CD4-positive, alpha-beta T cell treated with Interleukin-10 for 1 hour (primary cell): ENCODE data around the gene WASHC2C.
"Not testable (repeated sequence)": the region's sequence is repeated elsewhere in the genome, so short reads cannot be mapped to it uniquely, and the experiment has no call there.

Experiments
- DNase-seq: peaks from one replicate; pipeline ENCODE4 v3.0.0-alpha.2; 2020

The WASHC2C gene

GRCh38 chr10:45726703-45727420, at the start of gene WASHC2C:
Gene WASHC2C, plus strand, starts transcription at chr10:45727266. Its CDS starts 52 bp downstream, at chr10:45727318.
- DNase-seq = peak; percentile 97

- DNase-seq = not testable (repeated sequence)
These were observed 48.6 kb upstream of the WASHC2C start for GRCh38 chr10:45678467-45678866.

GRCh38 chr10:45710200-45710796, 16.8 kb upstream of the WASHC2C start:
- not testable (repeated sequence) for DNase-seq

GRCh38 chr10:45711223-45711622, 15.8 kb upstream of the WASHC2C start:
- not testable (repeated sequence) for DNase-seq

GRCh38 chr10:45717053-45717452, 10.0 kb upstream of the WASHC2C start:
- not testable (repeated sequence) for DNase-seq

- not testable (repeated sequence) for DNase-seq
These were observed 9.4 kb upstream of the WASHC2C start for GRCh38 chr10:45717642-45718041.

GRCh38 chr10:45721503-45721902, 5.6 kb upstream of the WASHC2C start:
- not testable (repeated sequence) for DNase-seq

- DNase-seq = not testable (repeated sequence)
These were observed 3.2 kb upstream of the WASHC2C start for GRCh38 chr10:45723851-45724250.

GRCh38 chr10:45727421-45727965, 427 bp downstream of the WASHC2C start:
- DNase-seq = not testable (repeated sequence)

GRCh38 chr10:45734449-45734848, 7.4 kb downstream of the WASHC2C start:
- DNase-seq = not testable (repeated sequence)

- not testable (repeated sequence) for DNase-seq
These were observed 7.8 kb downstream of the WASHC2C start for GRCh38 chr10:45734867-45735266.

- not testable (repeated sequence) for DNase-seq
These were observed 14.5 kb downstream of the WASHC2C start for GRCh38 chr10:45741559-45741958.

GRCh38 chr10:45742014-45742413, 14.9 kb downstream of the WASHC2C start:
- DNase-seq = not testable (repeated sequence)

- not testable (repeated sequence) for DNase-seq
These were observed 24.1 kb downstream of the WASHC2C start for GRCh38 chr10:45751141-45751540.

GRCh38 chr10:45752210-45752609, 25.1 kb downstream of the WASHC2C start:
- DNase-seq = not testable (repeated sequence)

- DNase-seq = not testable (repeated sequence)
These were observed 27.0 kb downstream of the WASHC2C start for GRCh38 chr10:45753979-45754495.

- not testable (repeated sequence) for DNase-seq
These were observed 28.0 kb downstream of the WASHC2C start for GRCh38 chr10:45755083-45755482.

GRCh38 chr10:45756065-45756464, 29.0 kb downstream of the WASHC2C start:
- not testable (repeated sequence) for DNase-seq

- DNase-seq = not testable (repeated sequence)
These were observed 30.8 kb downstream of the WASHC2C start for GRCh38 chr10:45757661-45758396.

- DNase-seq = not testable (repeated sequence)
These were observed 34.6 kb downstream of the WASHC2C start for GRCh38 chr10:45761622-45762021.

GRCh38 chr10:45763037-45763436, 36.0 kb downstream of the WASHC2C start:
- DNase-seq = not testable (repeated sequence)

- not testable (repeated sequence) for DNase-seq
These were observed 41.3 kb downstream of the WASHC2C start for GRCh38 chr10:45768334-45768733.
